Adrenal gland (tissue), 5 donors: Measurements from ENCODE around the gene SPAG17.
A peak's percentile ranks its signal among the peaks of the same experiment; 100 is the strongest.

Experiments used
- POLR2A ChIP-seq, 2 donors: fragments of 450-650 bp; IDR thresholded peaks; one replicate each; pipeline ENCODE4 v1.6.1; 2017; ENCODE audit warnings: antibody characterized with exemption in 2 of 2, mild to moderate bottlenecking in 2 of 2, moderate library complexity in 1 of 2
- TF ChIP-seq, protein P1 (sequence below), 6 experiments: fragments of 450-650 bp in 4 of 6; fragments of 200-600 bp in 2 of 6; sonication (generic) in 1 of 6; IDR thresholded peaks; 1 replicate in 5 of 6; 2 replicates in 1 of 6; pipeline versions ENCODE4 v1.5.1 to v1.8.0; 2016 to 2021; ENCODE audit warnings: antibody characterized with exemption in 6 of 6, mild to moderate bottlenecking in 2 of 6, moderate library complexity in 1 of 6
- donor health status: DM: no; HTN: no; CAD: no.

DNA sequence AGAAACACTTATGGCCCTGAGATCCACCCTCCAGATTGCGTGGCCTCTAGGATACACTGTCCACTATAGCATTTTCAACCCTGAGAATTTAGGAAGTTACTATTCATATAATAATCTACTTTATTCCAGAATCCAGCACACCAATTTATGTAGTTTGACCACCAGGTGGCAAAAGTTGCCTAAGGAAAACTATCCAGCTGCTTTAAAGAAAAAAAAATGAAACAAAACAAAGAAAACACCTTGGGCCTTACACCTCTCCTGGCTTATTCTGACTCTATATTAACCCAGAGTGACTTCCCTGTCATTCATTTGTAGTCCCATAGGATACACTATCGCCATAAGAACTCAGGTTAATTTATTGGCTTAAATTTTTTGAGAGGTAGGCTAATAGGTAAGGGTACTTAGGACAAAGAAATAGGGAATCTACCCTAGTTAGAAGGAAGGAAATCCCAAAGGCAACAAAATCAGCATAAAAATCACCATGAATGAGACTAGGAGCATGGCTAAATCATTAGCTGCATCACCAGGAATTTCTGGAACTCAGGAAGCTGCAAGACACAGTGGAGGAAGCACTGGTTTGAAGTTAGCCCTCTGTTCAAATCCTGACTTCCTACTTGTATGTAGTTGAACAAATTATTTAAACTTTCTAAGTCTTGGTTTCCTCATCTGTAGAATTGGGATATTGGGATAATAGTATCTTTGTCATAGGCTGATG is 107.5 kb downstream of the SPAG17 start:
- TF ChIP-seq, protein P1, sequence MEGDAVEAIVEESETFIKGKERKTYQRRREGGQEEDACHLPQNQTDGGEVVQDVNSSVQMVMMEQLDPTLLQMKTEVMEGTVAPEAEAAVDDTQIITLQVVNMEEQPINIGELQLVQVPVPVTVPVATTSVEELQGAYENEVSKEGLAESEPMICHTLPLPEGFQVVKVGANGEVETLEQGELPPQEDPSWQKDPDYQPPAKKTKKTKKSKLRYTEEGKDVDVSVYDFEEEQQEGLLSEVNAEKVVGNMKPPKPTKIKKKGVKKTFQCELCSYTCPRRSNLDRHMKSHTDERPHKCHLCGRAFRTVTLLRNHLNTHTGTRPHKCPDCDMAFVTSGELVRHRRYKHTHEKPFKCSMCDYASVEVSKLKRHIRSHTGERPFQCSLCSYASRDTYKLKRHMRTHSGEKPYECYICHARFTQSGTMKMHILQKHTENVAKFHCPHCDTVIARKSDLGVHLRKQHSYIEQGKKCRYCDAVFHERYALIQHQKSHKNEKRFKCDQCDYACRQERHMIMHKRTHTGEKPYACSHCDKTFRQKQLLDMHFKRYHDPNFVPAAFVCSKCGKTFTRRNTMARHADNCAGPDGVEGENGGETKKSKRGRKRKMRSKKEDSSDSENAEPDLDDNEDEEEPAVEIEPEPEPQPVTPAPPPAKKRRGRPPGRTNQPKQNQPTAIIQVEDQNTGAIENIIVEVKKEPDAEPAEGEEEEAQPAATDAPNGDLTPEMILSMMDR (IDR thresholded peaks at IDR 0.05): peak in 4 of 6 experiments; percentile 7 to 49 (median 35)
- no peak for TF ChIP-seq POLR2A (IDR thresholded peaks at IDR 0.05)
